Calu3 (cell line): Measurements from ENCODE around the gene MYO9B. TPM values are rescaled to one million over a fixed set of nuclear protein-coding genes. Genes with fewer than 3 reads are reported as not detected.
"Not testable (repeated sequence)": the region's sequence is repeated elsewhere in the genome, so short reads cannot be mapped to it uniquely, and the experiment has no call there.

Experiments used
- BruUV-seq: library from RNA; stranded (reverse); fragments of 400-500 nt; replicated peaks from 2 replicates; lab custom pipeline; 2021; lab: Mats Ljungman, UMichigan
- CTCF ChIA-PET: fragments of 300-600 bp; sonication (Branson Sonifier 250); formaldehyde crosslinking; loops from one replicate; lab custom pipeline; 2022; ENCODE audit warnings: antibody characterized with exemption; lab: Charles Lee
- DNase-seq: peaks from one replicate; pipeline ENCODE4 v3.0.0; 2022
- H3K27ac Mint-ChIP-seq: one replicate; pipeline ENCODE4 v1.8.0; 2022; ENCODE audit warnings: mixed read lengths; ENCODE audit not compliant: unreplicated experiment
- H3K27me3 Mint-ChIP-seq: one replicate; pipeline ENCODE4 v1.8.0; 2022; ENCODE audit warnings: mixed read lengths; ENCODE audit not compliant: unreplicated experiment
- H3K36me3 Mint-ChIP-seq: one replicate; pipeline ENCODE4 v1.8.0; 2022; ENCODE audit warnings: mild to moderate bottlenecking, moderate library complexity, mixed read lengths; ENCODE audit not compliant: insufficient read depth, unreplicated experiment
- H3K4me1 Mint-ChIP-seq: one replicate; pipeline ENCODE4 v1.8.0; 2022; ENCODE audit warnings: mild to moderate bottlenecking, low read depth, mixed read lengths; ENCODE audit not compliant: unreplicated experiment
- H3K4me3 Mint-ChIP-seq: one replicate; pipeline ENCODE4 v1.8.0; 2022; ENCODE audit warnings: mild to moderate bottlenecking, low read depth, moderate library complexity, mixed read lengths; ENCODE audit not compliant: unreplicated experiment
- H3K9me3 Mint-ChIP-seq: one replicate; pipeline ENCODE4 v1.8.0; 2022; ENCODE audit warnings: low read depth, mixed read lengths; ENCODE audit not compliant: unreplicated experiment
- CTCF ChIP-seq: fragments of 200-600 bp; IDR thresholded peaks from one replicate; pipeline ENCODE4 v1.8.0; 2022; ENCODE audit warnings: antibody characterized with exemption; ENCODE audit not compliant: unreplicated experiment
- intact Hi-C: fragments of 100-400 bp; cut with micrococcal nuclease; formaldehyde crosslinking; loops from one replicate; pipeline ENCODE4 v1.10.0; 2022; ENCODE audit not compliant: unreplicated experiment
- total RNA-seq: library from RNA; stranded (reverse); gene quantifications from 2 replicates; pipeline ENCODE4 v1.2.3, GENCODE V29; 2022

MYO9B gene
- total RNA-seq, 1 experiment from 2014 or later, result 38.4 TPM

GRCh38 chr19:17156947-17157302 lies 81.3 kb downstream of the MYO9B start:
- no peaks in the 10 kb centered on the region for H3K27me3 Mint-ChIP-seq
- H3K27ac Mint-ChIP-seq, result no peak overlapping the region
- H3K4me1 Mint-ChIP-seq, result no peaks in the 10 kb centered on the region
- no peak overlapping the region for H3K4me3 Mint-ChIP-seq
- DNase-seq, result no peak
- no peak for TF ChIP-seq CTCF
- intact Hi-C loops, result no loop called here
- CTCF ChIA-PET, result no interaction called here
- BruUV-seq, result no TSS peak
- peaks cover 3% of the 10 kb centered on the region for H3K36me3 Mint-ChIP-seq
- no peaks in the 10 kb centered on the region for H3K9me3 Mint-ChIP-seq

- CTCF ChIA-PET, result no interaction called here
- Mint-ChIP-seq H3K27me3 (no peaks in the 10 kb centered on the region), H3K4me3 (no peak overlapping the region), H3K4me1 (no peaks in the 10 kb centered on the region), H3K9me3 (no peaks in the 10 kb centered on the region), H3K27ac (no peak overlapping the region), H3K36me3 (peaks cover 10% of the 10 kb centered on the region)
- intact Hi-C loops, result no loop called here
- BruUV-seq, result no TSS peak
- DNase-seq, result no peak
- no peak for TF ChIP-seq CTCF
Measured at GRCh38 chr19:17158584-17158983, 83.0 kb downstream of the MYO9B start.

GRCh38 chr19:17159466-17160393 lies 84.2 kb downstream of the MYO9B start:
- H3K36me3 Mint-ChIP-seq, result peaks cover 11% of the 10 kb centered on the region
- no peak for DNase-seq
- no peak overlapping the region for H3K27ac Mint-ChIP-seq
- intact Hi-C loops, result no loop called here
- CTCF ChIA-PET, result no interaction called here
- no TSS peak for BruUV-seq
- no peaks in the 10 kb centered on the region for H3K27me3 Mint-ChIP-seq
- no peaks in the 10 kb centered on the region for H3K9me3 Mint-ChIP-seq
- H3K4me3 Mint-ChIP-seq, result no peak overlapping the region
- no peaks in the 10 kb centered on the region for H3K4me1 Mint-ChIP-seq
- no peak for TF ChIP-seq CTCF

GRCh38 chr19:17160908-17161307 lies 85.3 kb downstream of the MYO9B start:
- TF ChIP-seq CTCF, result no peak
- DNase-seq, result no peak
- Mint-ChIP-seq H3K4me3 (no peak overlapping the region), H3K9me3 (no peaks in the 10 kb centered on the region), H3K4me1 (no peaks in the 10 kb centered on the region), H3K27me3 (no peaks in the 10 kb centered on the region), H3K27ac (no peak overlapping the region), H3K36me3 (peaks cover 11% of the 10 kb centered on the region)
- intact Hi-C loops, result no loop called here
- CTCF ChIA-PET, result no interaction called here
- no TSS peak for BruUV-seq

- H3K9me3 Mint-ChIP-seq, CTCF ChIA-PET, intact Hi-C loops: not testable (repeated sequence)
Measured at GRCh38 chr19:17162131-17162530, 86.6 kb downstream of the MYO9B start.

More at GRCh38 chr19:17162131-17162530, 86.6 kb downstream of the MYO9B start:
- not testable (repeated sequence) for H3K4me1 Mint-ChIP-seq, BruUV-seq, H3K27me3 Mint-ChIP-seq, H3K4me3 Mint-ChIP-seq, H3K27ac Mint-ChIP-seq, DNase-seq
- peaks cover 11% of the 10 kb centered on the region for H3K36me3 Mint-ChIP-seq
